BLaER1 (cell line): ENCODE results near the gene ASCC2.
"Not testable (repeated sequence)": the region's sequence is repeated elsewhere in the genome, so short reads cannot be mapped to it uniquely, and the experiment has no call there.

Experiments
- H3K27ac ChIP-seq: shearing (Covaris generic); formaldehyde crosslinking; 2 replicates; pipeline ENCODE4 v1.8.1; 2022
- H3K27me3 ChIP-seq: shearing (Covaris generic); formaldehyde crosslinking; 2 replicates; pipeline ENCODE4 v1.8.1; 2022
- H3K36me3 ChIP-seq: shearing (Covaris generic); formaldehyde crosslinking; 2 replicates; pipeline ENCODE4 v1.8.1; 2022
- H3K4me1 ChIP-seq: shearing (Covaris generic); formaldehyde crosslinking; 2 replicates; pipeline ENCODE4 v1.8.1; 2022
- H3K4me2 ChIP-seq: shearing (Covaris generic); formaldehyde crosslinking; 2 replicates; pipeline ENCODE4 v1.8.1; 2022
- H3K4me3 ChIP-seq: shearing (Covaris generic); formaldehyde crosslinking; 2 replicates; pipeline ENCODE4 v1.8.1; 2022
- H3K9ac ChIP-seq: shearing (Covaris generic); formaldehyde crosslinking; 2 replicates; pipeline ENCODE4 v1.8.1; 2022
- H3K9me3 ChIP-seq: shearing (Covaris generic); formaldehyde crosslinking; 2 replicates; pipeline ENCODE4 v1.8.1; 2022
- H4K20me1 ChIP-seq: shearing (Covaris generic); formaldehyde crosslinking; 2 replicates; pipeline ENCODE4 v1.8.1; 2022
- Cebpa-rat ChIP-seq: shearing (Covaris generic); IDR thresholded peaks from 2 replicates; pipeline ENCODE4 v1.8.1; 2022

The ASCC2 gene

DNA sequence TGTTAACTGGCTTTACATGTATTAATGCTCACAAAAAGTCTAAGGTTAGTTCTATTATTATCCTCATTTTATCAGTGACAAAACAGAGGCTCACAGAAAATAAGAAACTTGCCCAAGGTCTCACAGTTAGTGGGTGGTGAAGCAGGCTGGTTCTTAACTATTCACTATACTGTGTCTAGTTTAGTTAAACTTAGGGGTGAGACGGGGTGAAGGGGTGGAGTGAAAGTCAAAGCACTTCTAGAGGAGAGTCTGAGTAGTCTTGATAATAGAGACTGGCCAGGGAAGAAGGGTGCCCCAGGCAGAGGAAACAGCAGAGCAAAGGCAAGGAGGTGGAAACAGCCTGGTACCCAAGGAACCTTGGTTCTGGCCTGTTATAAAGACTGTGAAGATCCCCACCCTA lies 4.0 kb downstream of the ASCC2 start:
- Histone ChIP-seq H3K4me1 (peaks cover 26% of the 10 kb centered on the region), H3K9me3 (no peaks in the 10 kb centered on the region), H3K27ac (no peak overlapping the region), H3K4me2 (no peak overlapping the region), H4K20me1 (0 out of 2 replicates have a peak, but pooled peaks cover 23% of the 10 kb centered on the region), H3K36me3 (peaks cover 68% of the 10 kb centered on the region), H3K27me3 (no peaks in the 10 kb centered on the region), H3K9ac (no peak overlapping the region), H3K4me3 (no peak overlapping the region)
- TF ChIP-seq Cebpa-rat = no peak

DNA sequence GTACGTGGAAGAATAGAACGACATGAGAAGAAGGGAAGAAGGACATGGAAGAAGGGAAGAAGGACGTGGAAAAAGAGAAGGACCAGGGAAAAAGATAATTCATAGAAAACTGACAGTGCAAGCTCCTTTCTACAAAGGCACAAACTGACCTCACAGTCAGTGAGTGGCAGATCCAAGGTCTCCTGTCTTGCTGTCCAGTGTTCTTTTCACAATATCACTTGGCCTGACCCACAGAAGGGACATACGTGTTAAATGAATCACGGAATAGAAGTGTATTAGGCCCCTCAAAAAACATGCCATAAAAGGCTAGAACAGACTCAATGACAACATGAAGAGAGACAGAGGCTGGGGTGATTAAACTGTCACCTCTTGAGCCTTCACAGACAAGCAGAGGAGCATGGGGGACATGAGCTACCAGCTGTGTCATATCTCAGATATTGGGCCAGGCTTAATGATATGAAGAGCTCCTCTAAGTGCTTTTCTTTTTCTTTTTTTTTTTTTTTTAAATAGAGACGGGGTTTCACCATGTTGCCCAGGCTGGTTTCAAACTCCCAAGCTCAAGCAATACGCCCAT lies 4.6 kb downstream of the ASCC2 start:
- no peak overlapping the region for H3K27ac ChIP-seq
- no peak overlapping the region for H3K4me3 ChIP-seq
- 0 out of 2 replicates have a peak, but pooled peaks cover 28% of the 10 kb centered on the region for H4K20me1 ChIP-seq
- peaks cover 21% of the 10 kb centered on the region for H3K4me1 ChIP-seq
- TF ChIP-seq Cebpa-rat = no peak
- no peaks in the 10 kb centered on the region for H3K27me3 ChIP-seq
- no peaks in the 10 kb centered on the region for H3K9me3 ChIP-seq
- H3K36me3 ChIP-seq = peaks cover 74% of the 10 kb centered on the region
- no peak overlapping the region for H3K9ac ChIP-seq
- no peak overlapping the region for H3K4me2 ChIP-seq

DNA sequence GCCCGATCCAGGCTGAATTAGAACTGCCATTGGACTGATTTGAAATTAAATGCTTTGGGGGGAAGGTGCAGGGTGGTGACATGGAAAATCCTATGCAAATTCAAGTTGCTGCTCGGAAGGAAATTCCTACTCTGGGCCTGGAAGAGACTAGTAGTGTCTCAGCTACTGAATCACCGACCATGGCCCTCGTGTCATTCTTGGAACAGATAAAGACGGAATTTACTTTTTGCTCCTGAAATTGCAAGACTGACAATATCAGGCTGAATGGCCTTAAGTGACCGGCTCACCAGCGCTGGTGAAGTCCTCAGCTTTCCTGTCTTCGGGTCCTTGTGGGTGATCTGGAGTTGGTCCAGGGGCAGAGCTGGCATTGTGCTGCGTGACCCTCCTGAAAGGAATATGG lies 6.1 kb downstream of the ASCC2 start:
- no peak for TF ChIP-seq Cebpa-rat
- Histone ChIP-seq H3K9ac (0 out of 2 replicates have a peak overlapping the region, but pooled peaks have one; percentile 15), H3K27ac (no peak overlapping the region), H3K27me3 (no peaks in the 10 kb centered on the region), H3K4me1 (peaks cover 12% of the 10 kb centered on the region), H3K36me3 (peaks cover 89% of the 10 kb centered on the region), H3K4me2 (no peak overlapping the region), H4K20me1 (0 out of 2 replicates have a peak, but pooled peaks cover 35% of the 10 kb centered on the region), H3K9me3 (no peaks in the 10 kb centered on the region), H3K4me3 (no peak overlapping the region)

- Histone ChIP-seq H3K27me3 (no peaks in the 10 kb centered on the region), H3K4me2 (no peak overlapping the region), H3K9me3 (no peaks in the 10 kb centered on the region), H3K36me3 (peaks cover 91% of the 10 kb centered on the region), H4K20me1 (0 out of 2 replicates have a peak, but pooled peaks cover 35% of the 10 kb centered on the region), H3K4me1 (peaks cover 6% of the 10 kb centered on the region), H3K4me3 (no peak overlapping the region), H3K27ac (no peak overlapping the region), H3K9ac (0 out of 2 replicates have a peak overlapping the region, but pooled peaks have one; percentile 15)
- TF ChIP-seq Cebpa-rat = no peak
These were observed 6.7 kb downstream of the ASCC2 start for GRCh38 chr22:29831186-29831921.

GRCh38 chr22:29830585-29830984 lies 7.5 kb downstream of the ASCC2 start:
- Histone ChIP-seq H3K9ac (no peak overlapping the region), H3K36me3 (peaks cover 96% of the 10 kb centered on the region), H3K9me3 (no peaks in the 10 kb centered on the region), H3K4me3 (no peak overlapping the region), H3K27ac (no peak overlapping the region), H3K4me2 (no peak overlapping the region), H4K20me1 (0 out of 2 replicates have a peak, but pooled peaks cover 35% of the 10 kb centered on the region), H3K27me3 (no peaks in the 10 kb centered on the region), H3K4me1 (no peaks in the 10 kb centered on the region)
- no peak for TF ChIP-seq Cebpa-rat

DNA sequence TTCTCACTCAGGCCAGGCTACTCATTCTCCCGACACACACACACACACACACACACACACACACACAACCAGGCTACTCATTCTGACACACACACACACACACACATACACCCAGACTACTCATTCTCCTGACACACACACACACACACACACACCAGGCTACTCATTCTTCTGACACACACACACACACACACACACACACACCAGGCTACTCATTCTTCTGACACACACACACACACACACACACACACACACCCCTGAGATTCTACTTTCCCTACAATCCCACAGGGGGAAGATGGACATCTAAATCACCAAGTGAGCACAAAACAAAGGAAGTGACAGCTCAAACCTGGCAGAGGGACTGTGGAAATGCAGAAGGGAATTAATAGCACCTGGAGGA lies 10.3 kb downstream of the ASCC2 start:
- not testable (repeated sequence) for H3K9ac ChIP-seq, H3K27me3 ChIP-seq, H3K4me3 ChIP-seq, H3K27ac ChIP-seq, H3K4me2 ChIP-seq, H3K4me1 ChIP-seq, H3K9me3 ChIP-seq
- Histone ChIP-seq H3K36me3 (peaks cover 97% of the 10 kb centered on the region), H4K20me1 (0 out of 2 replicates have a peak, but pooled peaks cover 35% of the 10 kb centered on the region)

GRCh38 chr22:29827091-29827490 lies 11.0 kb downstream of the ASCC2 start:
- Histone ChIP-seq H3K4me3 (no peak overlapping the region), H3K4me1 (no peaks in the 10 kb centered on the region), H3K27ac (no peak overlapping the region), H4K20me1 (0 out of 2 replicates have a peak, but pooled peaks cover 33% of the 10 kb centered on the region), H3K4me2 (no peak overlapping the region), H3K9ac (no peak overlapping the region), H3K9me3 (no peaks in the 10 kb centered on the region), H3K27me3 (no peaks in the 10 kb centered on the region), H3K36me3 (peaks cover 97% of the 10 kb centered on the region)
- TF ChIP-seq Cebpa-rat = no peak

DNA sequence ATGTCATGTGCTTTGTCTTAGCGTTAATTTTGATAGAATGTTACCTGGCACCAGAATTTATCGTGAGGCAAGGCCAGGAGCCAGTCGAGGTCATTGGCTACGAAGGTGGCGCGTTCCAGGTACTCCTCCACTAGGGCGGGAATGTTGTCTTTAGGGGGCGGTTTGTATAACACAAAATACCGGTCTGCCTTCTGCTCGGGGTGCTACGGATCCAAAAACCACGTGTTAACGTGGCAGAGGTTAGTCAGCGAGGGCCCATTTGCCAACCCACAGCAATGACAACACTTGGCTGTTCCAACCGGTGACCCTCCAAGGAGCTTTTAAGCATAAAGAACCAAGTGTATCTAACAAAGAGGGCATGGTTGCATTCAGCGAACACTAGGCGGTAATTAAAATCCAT lies 12.5 kb downstream of the ASCC2 start:
- no peaks in the 10 kb centered on the region for H3K4me1 ChIP-seq
- no peak overlapping the region for H3K4me3 ChIP-seq
- H3K9ac ChIP-seq = no peak overlapping the region
- H3K27me3 ChIP-seq = no peaks in the 10 kb centered on the region
- no peak for TF ChIP-seq Cebpa-rat
- peaks cover 97% of the 10 kb centered on the region for H3K36me3 ChIP-seq
- H4K20me1 ChIP-seq = 0 out of 2 replicates have a peak, but pooled peaks cover 26% of the 10 kb centered on the region
- no peaks in the 10 kb centered on the region for H3K9me3 ChIP-seq
- no peak overlapping the region for H3K27ac ChIP-seq
- H3K4me2 ChIP-seq = no peak overlapping the region

GRCh38 chr22:29824677-29825076 lies 13.4 kb downstream of the ASCC2 start:
- no peak for TF ChIP-seq Cebpa-rat
- Histone ChIP-seq H3K36me3 (peaks cover 97% of the 10 kb centered on the region), H3K27ac (no peak overlapping the region), H3K4me3 (no peak overlapping the region), H3K9me3 (no peaks in the 10 kb centered on the region), H3K4me1 (no peaks in the 10 kb centered on the region), H3K4me2 (no peak overlapping the region), H4K20me1 (0 out of 2 replicates have a peak, but pooled peaks cover 18% of the 10 kb centered on the region), H3K9ac (no peak overlapping the region), H3K27me3 (no peaks in the 10 kb centered on the region)

DNA sequence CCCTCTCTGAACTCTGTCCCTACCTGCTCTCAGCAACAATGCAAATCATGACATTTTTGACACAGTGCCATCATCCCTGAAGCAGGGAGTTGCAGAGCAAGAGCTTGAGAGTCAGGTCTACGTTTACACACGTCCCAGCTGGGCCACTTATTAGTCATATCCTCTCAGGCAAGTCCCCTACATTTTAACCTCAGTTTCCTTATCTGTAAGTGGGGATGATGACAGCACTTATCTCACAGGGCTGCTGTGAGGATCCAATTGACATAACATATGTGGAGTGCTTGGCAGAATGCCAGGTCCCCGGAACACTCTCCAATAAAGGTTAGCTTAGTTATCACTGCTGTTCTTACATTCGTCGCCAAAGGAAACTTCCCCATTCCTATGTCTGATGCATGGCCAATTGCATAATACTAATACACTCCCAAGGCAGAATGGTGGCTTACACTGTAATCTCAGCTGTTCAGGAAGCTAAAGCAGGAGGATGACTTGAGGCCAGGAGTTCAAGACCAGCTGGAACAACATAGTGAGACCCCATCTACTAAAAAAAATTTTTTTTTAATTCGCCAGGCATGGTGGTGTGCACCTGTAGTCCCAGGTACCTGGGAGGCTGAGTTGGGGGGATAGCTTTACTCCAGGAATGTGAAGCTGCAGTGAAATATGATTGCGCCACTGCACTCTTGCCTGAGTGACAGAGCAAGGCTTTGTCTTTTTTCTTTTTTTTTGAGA lies 16.6 kb downstream of the ASCC2 start:
- Histone ChIP-seq H3K27me3 (no peaks in the 10 kb centered on the region), H4K20me1 (no peaks in the 10 kb centered on the region), H3K4me2 (no peak overlapping the region), H3K36me3 (peaks cover 99% of the 10 kb centered on the region), H3K4me1 (no peaks in the 10 kb centered on the region), H3K9ac (no peak overlapping the region), H3K27ac (no peak overlapping the region), H3K4me3 (no peak overlapping the region), H3K9me3 (no peaks in the 10 kb centered on the region)
- TF ChIP-seq Cebpa-rat = no peak
